Upper lobe of left lung (tissue), 6 donors: ENCODE results near the gene PRDM8. TPM values are rescaled to one million over a fixed set of nuclear protein-coding genes. Genes with fewer than 3 reads are reported as not detected.

Experiments used
- ATAC-seq, 2 donors: fragments of 200-7000 bp; cut with Tn5 transposase; one replicate each; pipeline ENCODE4 v1.9.1; 2022; ENCODE audit warnings: mild to moderate bottlenecking in 2 of 2, moderate library complexity in 2 of 2; ENCODE audit not compliant: low FRiP score in 2 of 2
- DNase-seq, 2 donors: peaks; one replicate each; pipeline ENCODE4 v3.0.0-alpha.2; 2019 to 2020
- H3K27ac ChIP-seq, 4 donors: fragments of 200-600 bp; sonication (generic); one replicate each; pipeline ENCODE4 v1.5.1; 2016 to 2019
- H3K27me3 ChIP-seq, 4 donors: fragments of 200-600 bp; sonication (generic); one replicate each; pipeline ENCODE4 v1.5.1; 2017 to 2019
- H3K36me3 ChIP-seq, 4 donors: fragments of 200-600 bp; sonication (generic); one replicate each; pipeline ENCODE4 v1.5.1; 2016 to 2019
- H3K4me1 ChIP-seq, 4 donors: fragments of 200-600 bp; sonication (generic); one replicate each; pipeline ENCODE4 v1.5.1; 2018 to 2019
- H3K4me3 ChIP-seq, 4 donors: fragments of 200-600 bp; sonication (generic); one replicate each; pipeline ENCODE4 v1.5.1; 2017 to 2019; ENCODE audit warnings: mild to moderate bottlenecking in 2 of 4, moderate library complexity in 1 of 4
- H3K9me3 ChIP-seq, 4 donors: fragments of 200-600 bp; sonication (generic); one replicate each; pipeline ENCODE4 v1.5.1; 2018 to 2019
- EP300 ChIP-seq, 4 donors: sonication (generic); formaldehyde crosslinking; IDR thresholded peaks; one replicate each; pipeline ENCODE4 v1.5.1; 2017; ENCODE audit warnings: antibody characterized with exemption in 4 of 4, control low read depth in 2 of 4
- POLR2A ChIP-seq, 4 donors: fragments of 450-650 bp; IDR thresholded peaks; one replicate each; pipeline ENCODE4 v1.5.1; 2016 to 2017; ENCODE audit warnings: antibody characterized with exemption in 4 of 4, mild to moderate bottlenecking in 2 of 4
- POLR2AphosphoS5 ChIP-seq, 2 donors: sonication (generic); formaldehyde crosslinking; IDR thresholded peaks; one replicate each; pipeline ENCODE4 v1.5.1; 2017; ENCODE audit warnings: antibody characterized with exemption in 2 of 2
- WGBS, 2 donors: methylation state at CpG; one replicate each; pipeline ENCODE4 v1.1.5; 2017 to 2018; 5-methylcytosine and 5-hydroxymethylcytosine counted together
- total RNA-seq, 6 donors: library from RNA; depleted of rRNA in 4 of 6; stranded (reverse); fragments of >200 nt in 4 of 6; gene quantifications; one replicate each; pipeline versions ENCODE4 v1.1.0 to v1.2.1, GENCODE V29; 2016 to 2021
- TF ChIP-seq, protein P1 (sequence below), 6 experiments: fragments of 450-650 bp in 4 of 6; fragments of 200-600 bp in 2 of 6; sonication (generic) in 2 of 6; IDR thresholded peaks; one replicate each; pipeline ENCODE4 v1.5.1; 2016 to 2019; ENCODE audit warnings: antibody characterized with exemption in 6 of 6
- donor health status: DM: no; HTN: no; CAD: no; lungs with moderate emphysema.
- donor health status: DM: no; HTN: yes; CAD: no; lungs with severe emphysema.

PRDM8 gene
- total RNA-seq, 6 donors from 2014 or later, result 0.11 to 3.3 (median 1.9) TPM

DNA sequence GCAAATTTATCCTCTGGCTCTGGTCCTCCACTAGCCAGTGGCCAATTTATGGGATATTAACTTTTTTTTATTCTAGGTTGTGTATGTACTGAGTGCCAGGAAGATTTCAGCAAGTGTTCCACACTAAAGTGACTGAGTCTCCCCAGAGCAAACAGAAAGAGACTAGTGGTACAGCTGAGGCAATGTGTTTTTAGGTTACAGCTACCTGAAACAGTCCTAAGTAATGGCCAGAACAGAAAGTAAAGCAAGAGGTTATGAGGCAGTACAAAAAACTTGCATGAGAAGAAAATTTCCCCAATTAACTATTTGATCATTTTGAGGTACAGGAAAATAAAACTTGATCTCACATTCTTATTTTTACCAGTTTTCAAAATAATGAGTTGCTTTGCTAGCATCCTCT is 31.2 kb downstream of the PRDM8 start:
- ATAC-seq, result no peak
- Histone ChIP-seq H3K9me3 (no peaks in the 10 kb centered on the region), H3K27ac (no peak overlapping the region), H3K27me3 (no peaks in the 10 kb centered on the region), H3K36me3 (no peaks in the 10 kb centered on the region), H3K4me1 (no peaks in the 10 kb centered on the region), H3K4me3 (no peak overlapping the region)
- no peak for DNase-seq
- no peak for TF ChIP-seq EP300 (IDR thresholded peaks at IDR 0.05)
- TF ChIP-seq POLR2A (IDR thresholded peaks at IDR 0.05), result no peak
- TF ChIP-seq, protein P1, sequence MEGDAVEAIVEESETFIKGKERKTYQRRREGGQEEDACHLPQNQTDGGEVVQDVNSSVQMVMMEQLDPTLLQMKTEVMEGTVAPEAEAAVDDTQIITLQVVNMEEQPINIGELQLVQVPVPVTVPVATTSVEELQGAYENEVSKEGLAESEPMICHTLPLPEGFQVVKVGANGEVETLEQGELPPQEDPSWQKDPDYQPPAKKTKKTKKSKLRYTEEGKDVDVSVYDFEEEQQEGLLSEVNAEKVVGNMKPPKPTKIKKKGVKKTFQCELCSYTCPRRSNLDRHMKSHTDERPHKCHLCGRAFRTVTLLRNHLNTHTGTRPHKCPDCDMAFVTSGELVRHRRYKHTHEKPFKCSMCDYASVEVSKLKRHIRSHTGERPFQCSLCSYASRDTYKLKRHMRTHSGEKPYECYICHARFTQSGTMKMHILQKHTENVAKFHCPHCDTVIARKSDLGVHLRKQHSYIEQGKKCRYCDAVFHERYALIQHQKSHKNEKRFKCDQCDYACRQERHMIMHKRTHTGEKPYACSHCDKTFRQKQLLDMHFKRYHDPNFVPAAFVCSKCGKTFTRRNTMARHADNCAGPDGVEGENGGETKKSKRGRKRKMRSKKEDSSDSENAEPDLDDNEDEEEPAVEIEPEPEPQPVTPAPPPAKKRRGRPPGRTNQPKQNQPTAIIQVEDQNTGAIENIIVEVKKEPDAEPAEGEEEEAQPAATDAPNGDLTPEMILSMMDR (IDR thresholded peaks at IDR 0.05), result no peak
- no peak for TF ChIP-seq POLR2AphosphoS5 (IDR thresholded peaks at IDR 0.05)

DNA sequence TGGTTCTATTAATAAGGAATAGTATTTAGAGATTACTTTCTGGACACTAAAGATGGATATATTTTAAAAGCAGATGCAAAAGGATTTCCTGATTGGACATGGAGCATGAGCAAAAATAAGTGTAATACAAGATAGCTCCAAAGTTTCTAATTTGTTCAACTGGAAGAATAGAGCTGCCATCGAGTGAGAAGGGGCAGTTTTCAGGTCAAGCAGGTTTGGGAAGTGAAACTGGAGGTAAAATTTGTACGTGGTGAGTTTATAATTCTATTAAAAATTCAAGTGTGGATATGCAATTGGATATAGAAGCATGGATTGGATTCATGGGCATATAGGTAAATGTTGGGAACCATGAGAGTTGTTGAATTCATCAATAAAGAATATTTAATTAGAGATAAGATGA is 31.8 kb downstream of the PRDM8 start:
- no peaks in the 10 kb centered on the region for H3K36me3 ChIP-seq
- WGBS, 2 donors, result 54 to 55% methylated on average over 2 of the region's 2 CpGs
- no peaks in the 10 kb centered on the region for H3K4me1 ChIP-seq
- no peak overlapping the region for H3K4me3 ChIP-seq
- H3K27ac ChIP-seq, result no peak overlapping the region
- ATAC-seq (no peak), DNase-seq (no peak)
- H3K27me3 ChIP-seq, result no peaks in the 10 kb centered on the region
- no peaks in the 10 kb centered on the region for H3K9me3 ChIP-seq
- TF ChIP-seq POLR2A (IDR thresholded peaks at IDR 0.05), result no peak
- no peak for TF ChIP-seq EP300 (IDR thresholded peaks at IDR 0.05)

DNA sequence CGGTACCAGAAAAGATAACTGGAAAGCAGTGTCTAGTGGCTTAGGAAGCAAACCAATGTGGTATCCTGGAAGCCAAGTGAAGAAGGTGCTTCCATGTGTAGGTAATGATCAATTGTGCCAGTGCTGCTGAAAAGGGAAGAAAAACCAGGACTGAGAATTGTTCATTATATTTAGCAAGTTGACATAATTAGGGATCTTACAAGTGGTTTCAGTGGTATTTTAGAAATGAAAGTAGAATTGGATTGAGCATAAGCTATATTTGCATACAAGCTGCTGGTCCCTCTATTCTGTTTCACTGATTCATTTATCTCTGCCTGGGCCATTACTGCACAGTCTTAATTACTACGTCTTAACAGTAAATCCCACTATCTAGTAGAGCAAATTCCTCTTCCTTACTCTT is 32.3 kb downstream of the PRDM8 start:
- H3K36me3 ChIP-seq, result no peaks in the 10 kb centered on the region
- H3K9me3 ChIP-seq, result no peaks in the 10 kb centered on the region
- H3K27me3 ChIP-seq, result no peaks in the 10 kb centered on the region
- WGBS, 2 donors, result 84 to 92% methylated on average over 2 of the region's 2 CpGs
- DNase-seq (no peak), ATAC-seq (no peak)
- H3K4me3 ChIP-seq, result no peak overlapping the region
- TF ChIP-seq POLR2A (IDR thresholded peaks at IDR 0.05) (no peak), EP300 (IDR thresholded peaks at IDR 0.05) (no peak), POLR2AphosphoS5 (IDR thresholded peaks at IDR 0.05) (no peak)
- TF ChIP-seq, protein P1 (IDR thresholded peaks at IDR 0.05), result no peak
- no peaks in the 10 kb centered on the region for H3K4me1 ChIP-seq
- H3K27ac ChIP-seq, result no peak overlapping the region

DNA sequence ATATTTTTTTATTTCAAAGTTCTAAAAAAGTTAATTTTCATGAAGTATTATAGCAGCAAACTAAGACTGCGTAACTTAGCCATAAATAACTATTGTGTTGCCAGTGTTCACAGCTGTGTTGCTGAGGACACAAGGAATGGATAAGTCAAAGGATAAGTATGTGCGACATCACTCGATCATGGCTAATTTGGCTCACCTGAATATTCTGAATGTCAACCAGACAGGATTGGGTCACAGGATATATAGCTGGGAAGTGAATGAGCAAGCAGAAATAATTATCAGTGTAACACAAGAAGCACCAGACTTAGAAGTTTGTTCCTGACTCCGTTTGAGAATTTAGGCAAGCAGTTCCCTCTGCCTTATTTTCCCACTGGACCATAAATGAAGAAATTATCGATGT is 33.9 kb downstream of the PRDM8 start:
- ATAC-seq, result no peak
- Histone ChIP-seq H3K4me3 (no peak overlapping the region), H3K27ac (no peak overlapping the region)

DNA sequence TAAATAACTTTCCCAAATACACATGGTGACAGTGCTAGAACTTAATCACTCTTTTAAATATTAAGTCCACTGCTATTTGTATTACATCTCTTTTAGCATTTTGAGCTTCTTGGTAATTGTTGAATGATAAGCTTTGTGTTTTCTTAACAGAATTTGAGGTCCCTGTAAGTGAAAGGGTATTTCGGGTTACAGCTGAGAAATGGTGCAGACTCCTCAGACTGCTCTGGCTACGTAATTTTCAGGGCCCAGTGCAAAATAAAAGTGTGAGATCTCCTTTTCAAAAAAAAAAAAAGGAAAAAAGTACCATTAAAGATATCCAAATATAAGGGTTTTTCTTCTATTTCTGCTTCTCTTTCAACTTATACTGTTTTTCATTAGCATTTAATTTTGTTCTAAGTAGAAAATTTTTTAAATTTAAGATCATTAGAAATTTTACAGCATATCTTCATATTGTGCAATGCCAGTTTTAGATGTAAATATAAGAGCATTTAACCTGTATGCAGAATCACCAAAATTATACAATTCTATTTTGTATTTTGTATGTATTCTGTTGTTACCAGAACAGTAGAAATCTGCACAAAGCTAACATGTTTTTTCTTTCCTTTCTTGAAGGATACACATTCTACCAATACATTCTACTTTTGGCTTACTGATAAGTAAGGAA is 35.5 kb downstream of the PRDM8 start:
- no peaks in the 10 kb centered on the region for H3K9me3 ChIP-seq
- H3K4me1 ChIP-seq, result no peaks in the 10 kb centered on the region
- H3K27me3 ChIP-seq, result no peaks in the 10 kb centered on the region
- WGBS, 2 donors, result 80 to 95% methylated on average over 2 of the region's 2 CpGs
- no peaks in the 10 kb centered on the region for H3K36me3 ChIP-seq
- no peak overlapping the region for H3K27ac ChIP-seq
- no peak for ATAC-seq
- H3K4me3 ChIP-seq, result no peak overlapping the region
- DNase-seq, result no peak
- TF ChIP-seq, protein P1 (IDR thresholded peaks at IDR 0.05), result no peak
- no peak for TF ChIP-seq POLR2AphosphoS5 (IDR thresholded peaks at IDR 0.05)
- TF ChIP-seq EP300 (IDR thresholded peaks at IDR 0.05), result no peak
- TF ChIP-seq POLR2A (IDR thresholded peaks at IDR 0.05), result no peak

More for the DNA sequence above, 33.9 kb downstream of the PRDM8 start:
- no peak for DNase-seq
- Histone ChIP-seq H3K4me1 (no peaks in the 10 kb centered on the region), H3K27me3 (no peaks in the 10 kb centered on the region), H3K9me3 (no peaks in the 10 kb centered on the region), H3K36me3 (no peaks in the 10 kb centered on the region)
- TF ChIP-seq POLR2AphosphoS5 (IDR thresholded peaks at IDR 0.05) (no peak), EP300 (IDR thresholded peaks at IDR 0.05) (no peak)
- 77 to 88% methylated on average over 5 of the region's 5 CpGs for WGBS, 2 donors

DNA sequence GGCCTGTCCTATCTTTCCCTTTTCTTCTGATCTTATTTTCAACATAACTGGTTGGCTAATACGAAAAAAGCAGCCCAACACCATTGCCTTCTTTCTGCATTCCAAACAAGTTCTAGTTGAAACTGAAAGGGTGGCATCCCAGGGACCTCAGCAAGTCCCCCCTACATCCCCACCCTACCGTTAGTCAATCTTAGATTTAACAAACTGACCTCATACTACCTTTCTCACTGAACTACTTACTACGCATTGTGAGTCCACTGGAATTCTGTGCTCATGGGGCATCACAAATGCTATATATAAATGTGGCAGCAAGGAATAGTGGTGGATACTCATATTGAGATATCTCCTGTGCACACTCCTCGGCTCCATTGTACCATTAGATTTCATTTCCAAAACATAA is 36.1 kb downstream of the PRDM8 start:
- ATAC-seq (no peak), DNase-seq (no peak)
- H3K27ac ChIP-seq, result no peak overlapping the region
- no peaks in the 10 kb centered on the region for H3K36me3 ChIP-seq
- no peaks in the 10 kb centered on the region for H3K4me1 ChIP-seq
- H3K9me3 ChIP-seq, result no peaks in the 10 kb centered on the region
- no peaks in the 10 kb centered on the region for H3K27me3 ChIP-seq
- TF ChIP-seq POLR2A (IDR thresholded peaks at IDR 0.05) (no peak), POLR2AphosphoS5 (IDR thresholded peaks at IDR 0.05) (no peak), EP300 (IDR thresholded peaks at IDR 0.05) (no peak)
- TF ChIP-seq, protein P1 (IDR thresholded peaks at IDR 0.05), result no peak
- 77 to 85% methylated on average over 4 of the region's 4 CpGs for WGBS, 2 donors
- H3K4me3 ChIP-seq, result no peak overlapping the region
